MM.1S (cell line): Measurements from ENCODE around the gene TMEM229B.

Experiments used
- DNase-seq: peaks from one replicate; pipeline ENCODE4 v3.0.0-alpha.2; 2015
- H2AFZ ChIP-seq: fragments of 300-600 bp; sonication (generic); 2 replicates; pipeline ENCODE4 v1.6.0; 2016; ENCODE audit warnings: antibody characterized with exemption, low read length
- H3F3A ChIP-seq: fragments of 300-600 bp; sonication (generic); 2 replicates; pipeline ENCODE4 v1.6.1; 2016; ENCODE audit warnings: mild to moderate bottlenecking, antibody characterized with exemption, low read length, moderate library complexity, mixed read lengths; ENCODE audit not compliant: insufficient read depth
- H3K27ac ChIP-seq: fragments of 300-600 bp; sonication (generic); 2 replicates; pipeline ENCODE4 v1.5.1; 2016; ENCODE audit warnings: mild to moderate bottlenecking, low read length
- H3K27me3 ChIP-seq: fragments of 300-600 bp; sonication (generic); replicated peaks from 2 replicates; pipeline ENCODE4 v1.6.0; 2016; ENCODE audit warnings: low read length; ENCODE audit not compliant: insufficient read depth
- H3K36me3 ChIP-seq: fragments of 300-600 bp; sonication (generic); replicated peaks from 2 replicates; pipeline ENCODE4 v1.6.1; 2016; ENCODE audit warnings: mild to moderate bottlenecking, low read length, mixed read lengths; ENCODE audit not compliant: insufficient read depth
- H3K4me1 ChIP-seq: fragments of 300-600 bp; sonication (generic); 2 replicates; pipeline ENCODE4 v1.6.1; 2016; ENCODE audit warnings: low read length, mixed read lengths
- H3K4me2 ChIP-seq: fragments of 300-600 bp; sonication (generic); 2 replicates; pipeline ENCODE4 v1.6.0; 2016; ENCODE audit warnings: low read depth, low read length
- H3K4me3 ChIP-seq: fragments of 300-600 bp; sonication (generic); 2 replicates; pipeline ENCODE4 v1.5.1; 2016; ENCODE audit warnings: low read length, mixed read lengths
- H3K79me2 ChIP-seq: fragments of 300-600 bp; sonication (generic); 2 replicates; pipeline ENCODE4 v1.6.1; 2016; ENCODE audit warnings: mixed run types, low read length, mixed read lengths
- H3K9ac ChIP-seq: fragments of 300-600 bp; sonication (generic); 2 replicates; pipeline ENCODE4 v1.6.1; 2016; ENCODE audit warnings: low read length, mixed read lengths
- H3K9me2 ChIP-seq: fragments of 300-600 bp; sonication (generic); replicated peaks from 2 replicates; pipeline ENCODE4 v1.6.1; 2016; ENCODE audit warnings: mild to moderate bottlenecking, low read length, mixed read lengths; ENCODE audit not compliant: insufficient read depth
- H3K9me3 ChIP-seq: fragments of 300-600 bp; sonication (generic); replicated peaks from 2 replicates; pipeline ENCODE4 v1.6.1; 2016; ENCODE audit warnings: mild to moderate bottlenecking, low read length, mixed read lengths; ENCODE audit not compliant: insufficient read depth
- H4K20me1 ChIP-seq: fragments of 300-600 bp; sonication (generic); 2 replicates; pipeline ENCODE4 v1.6.1; 2016; ENCODE audit warnings: mild to moderate bottlenecking, low read length, moderate library complexity, mixed read lengths; ENCODE audit not compliant: insufficient read depth
- EZH2 ChIP-seq: fragments of 300-600 bp; sonication (generic); optimal IDR thresholded peaks from 2 replicates; pipeline ENCODE3; 2017; ENCODE audit warnings: low read depth, mild to moderate bottlenecking, antibody characterized with exemption, low read length, mixed read lengths
- EZH2phosphoT487 ChIP-seq: fragments of 300-600 bp; sonication (generic); IDR thresholded peaks from 2 replicates; pipeline ENCODE4 v1.6.1; 2018; ENCODE audit warnings: antibody characterized with exemption, low read length
- TF ChIP-seq, protein P1 (sequence below): fragments of 300-600 bp; sonication (generic); IDR thresholded peaks from 2 replicates; pipeline ENCODE4 v1.5.1; 2016; ENCODE audit warnings: antibody characterized with exemption, low read length, mixed read lengths

TMEM229B gene

DNA sequence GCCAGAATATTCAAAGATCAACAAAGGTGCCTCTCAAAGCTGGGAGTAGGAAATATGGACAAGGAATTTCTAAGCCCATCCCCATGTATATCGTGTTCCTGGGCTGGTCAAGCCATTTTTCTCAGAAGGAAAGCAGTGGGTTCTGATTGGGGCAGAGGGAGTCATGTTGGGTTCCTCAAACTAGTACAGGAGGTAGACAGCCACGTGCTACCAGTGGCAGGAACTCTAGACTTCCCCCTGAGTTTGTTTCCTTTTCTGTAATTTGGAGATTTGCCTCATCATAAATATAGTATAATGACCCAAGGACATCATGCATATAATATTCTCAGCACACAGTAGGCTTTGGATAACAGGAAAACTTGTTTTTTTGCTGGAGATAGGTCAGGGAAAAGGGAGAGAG, 28.2 kb upstream of the TMEM229B start:
- H3K27ac ChIP-seq = no peak overlapping the region
- 0 out of 2 replicates have a peak, but pooled peaks cover 3% of the 10 kb centered on the region for H3F3A ChIP-seq
- H3K36me3 ChIP-seq = no peaks in the 10 kb centered on the region
- H3K9me3 ChIP-seq = no peaks in the 10 kb centered on the region
- TF ChIP-seq EZH2phosphoT487 (no peak), EZH2 (no peak)
- TF ChIP-seq, protein P1, sequence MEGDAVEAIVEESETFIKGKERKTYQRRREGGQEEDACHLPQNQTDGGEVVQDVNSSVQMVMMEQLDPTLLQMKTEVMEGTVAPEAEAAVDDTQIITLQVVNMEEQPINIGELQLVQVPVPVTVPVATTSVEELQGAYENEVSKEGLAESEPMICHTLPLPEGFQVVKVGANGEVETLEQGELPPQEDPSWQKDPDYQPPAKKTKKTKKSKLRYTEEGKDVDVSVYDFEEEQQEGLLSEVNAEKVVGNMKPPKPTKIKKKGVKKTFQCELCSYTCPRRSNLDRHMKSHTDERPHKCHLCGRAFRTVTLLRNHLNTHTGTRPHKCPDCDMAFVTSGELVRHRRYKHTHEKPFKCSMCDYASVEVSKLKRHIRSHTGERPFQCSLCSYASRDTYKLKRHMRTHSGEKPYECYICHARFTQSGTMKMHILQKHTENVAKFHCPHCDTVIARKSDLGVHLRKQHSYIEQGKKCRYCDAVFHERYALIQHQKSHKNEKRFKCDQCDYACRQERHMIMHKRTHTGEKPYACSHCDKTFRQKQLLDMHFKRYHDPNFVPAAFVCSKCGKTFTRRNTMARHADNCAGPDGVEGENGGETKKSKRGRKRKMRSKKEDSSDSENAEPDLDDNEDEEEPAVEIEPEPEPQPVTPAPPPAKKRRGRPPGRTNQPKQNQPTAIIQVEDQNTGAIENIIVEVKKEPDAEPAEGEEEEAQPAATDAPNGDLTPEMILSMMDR = no peak
- H2AFZ ChIP-seq = no peak overlapping the region
- no peaks in the 10 kb centered on the region for H3K79me2 ChIP-seq
- no peaks in the 10 kb centered on the region for H3K9me2 ChIP-seq
- H3K9ac ChIP-seq = no peak overlapping the region
- no peaks in the 10 kb centered on the region for H3K27me3 ChIP-seq
- H3K4me3 ChIP-seq = no peak overlapping the region
- H3K4me1 ChIP-seq = 0 out of 2 replicates have a peak, but pooled peaks cover 3% of the 10 kb centered on the region
- H3K4me2 ChIP-seq = no peak overlapping the region
- no peaks in the 10 kb centered on the region for H4K20me1 ChIP-seq
- DNase-seq = no peak

DNA sequence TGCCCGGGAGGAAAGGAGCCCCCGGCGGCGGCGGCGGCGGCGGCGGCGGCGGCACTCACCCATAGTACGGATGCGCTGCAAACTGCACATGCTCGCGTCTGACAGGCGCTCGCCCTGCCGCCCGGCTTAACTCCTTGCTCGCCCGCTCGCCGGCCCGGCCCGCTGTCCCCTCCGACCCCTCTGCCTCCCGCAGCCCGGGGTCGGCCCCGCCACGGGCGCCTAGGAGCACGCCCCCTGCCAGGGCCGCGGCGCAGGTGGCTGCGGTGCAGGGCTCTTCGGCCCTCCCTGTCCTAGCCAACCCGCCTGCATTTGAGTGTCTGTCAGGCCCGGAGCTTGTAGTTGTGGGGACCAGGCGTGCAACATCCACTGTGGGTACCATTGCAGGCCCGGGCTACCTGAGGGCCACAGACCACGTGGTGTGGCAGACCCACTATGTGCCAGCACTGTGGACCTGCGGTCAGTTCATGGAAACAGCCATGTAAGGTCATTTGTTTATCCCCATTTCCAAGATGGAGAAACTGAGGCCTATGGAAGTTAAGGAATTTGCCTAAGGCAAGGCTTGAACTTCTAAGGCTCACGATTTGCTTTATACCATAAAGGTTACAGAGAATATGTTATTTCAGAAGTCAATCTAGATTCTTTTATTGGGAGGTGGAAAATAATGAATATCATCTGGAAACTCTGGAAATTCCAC, 27.0 kb upstream of the TMEM229B start:
- no peaks in the 10 kb centered on the region for H3K27me3 ChIP-seq
- peak; percentile 22 for DNase-seq
- TF ChIP-seq, protein P1 = no peak

DNA sequence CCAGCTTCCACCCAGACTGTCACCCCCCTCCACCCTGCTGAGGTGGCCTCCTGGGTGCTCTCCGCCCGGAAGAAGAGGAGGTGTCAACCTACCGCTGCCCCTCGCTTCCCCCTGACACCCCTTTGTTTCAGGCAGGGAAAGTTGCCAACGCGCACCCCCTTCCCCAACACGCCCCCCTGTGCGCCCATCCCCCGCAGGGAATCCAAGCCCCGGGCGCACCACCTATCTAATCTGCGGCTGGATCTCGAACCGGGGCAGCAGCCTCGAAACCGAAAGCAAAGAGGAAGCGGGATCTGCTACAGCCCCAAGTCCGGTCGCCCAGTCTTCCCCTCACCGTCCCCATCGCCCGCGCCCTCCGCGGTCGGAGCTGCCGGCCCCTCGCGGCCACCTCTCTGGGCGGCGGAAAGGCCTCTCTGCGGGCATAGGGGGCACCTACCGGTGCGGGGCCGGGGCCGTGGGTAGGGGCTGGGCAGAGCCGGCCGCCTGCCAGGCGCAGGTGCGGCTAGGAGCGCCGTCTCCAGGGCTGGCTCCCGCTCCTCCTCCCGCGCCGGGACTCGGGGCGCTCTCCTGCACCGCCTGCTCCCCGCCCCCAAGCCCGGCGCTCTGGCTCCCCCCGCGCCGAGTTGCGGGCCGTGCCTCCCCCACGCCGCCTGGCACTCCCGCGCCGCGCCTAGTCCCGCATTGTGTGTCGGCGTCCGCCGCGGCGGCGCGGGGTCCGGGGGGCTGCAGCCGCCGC, 26.3 kb upstream of the TMEM229B start:
- DNase-seq = peak; percentile 32
- H3K9me2 ChIP-seq = no peaks in the 10 kb centered on the region
- H3K36me3 ChIP-seq = no peaks in the 10 kb centered on the region
- H2AFZ ChIP-seq = peak overlapping the region; percentile 48; the same call in 1 of the 2 replicates
- peak overlapping the region; percentile 31; the same call in 1 of the 2 replicates for H3K9ac ChIP-seq
- H4K20me1 ChIP-seq = no peaks in the 10 kb centered on the region
- 0 out of 2 replicates have a peak, but pooled peaks cover 3% of the 10 kb centered on the region for H3F3A ChIP-seq
- H3K27ac ChIP-seq = no peak overlapping the region
- peak overlapping the region; percentile 61 for H3K4me3 ChIP-seq
- peak overlapping the region; percentile 52; the same call in 1 of the 2 replicates for H3K4me2 ChIP-seq
- no peaks in the 10 kb centered on the region for H3K79me2 ChIP-seq
- no peaks in the 10 kb centered on the region for H3K27me3 ChIP-seq
- TF ChIP-seq EZH2phosphoT487 (no peak), EZH2 (no peak)
- TF ChIP-seq, protein P1 = no peak
- H3K4me1 ChIP-seq = 0 out of 2 replicates have a peak, but pooled peaks cover 3% of the 10 kb centered on the region
- H3K9me3 ChIP-seq = no peaks in the 10 kb centered on the region

More for the DNA sequence above, 27.0 kb upstream of the TMEM229B start:
- no peak overlapping the region for H3K27ac ChIP-seq
- no peaks in the 10 kb centered on the region for H3K36me3 ChIP-seq
- peak overlapping the region; percentile 44 for H3K9ac ChIP-seq
- 0 out of 2 replicates have a peak, but pooled peaks cover 3% of the 10 kb centered on the region for H3K4me1 ChIP-seq
- peak overlapping the region; percentile 88 for H3K4me2 ChIP-seq
- H3K4me3 ChIP-seq = peak overlapping the region; percentile 56
- H4K20me1 ChIP-seq = no peaks in the 10 kb centered on the region
- H2AFZ ChIP-seq = peak overlapping the region; percentile 51; the same call in 1 of the 2 replicates
- H3K79me2 ChIP-seq = no peaks in the 10 kb centered on the region
- no peaks in the 10 kb centered on the region for H3K9me3 ChIP-seq
- no peaks in the 10 kb centered on the region for H3K9me2 ChIP-seq
- 0 out of 2 replicates have a peak, but pooled peaks cover 3% of the 10 kb centered on the region for H3F3A ChIP-seq
